ENCODE results near the gene HADHA. TPM values are rescaled to one million over a fixed set of nuclear protein-coding genes. Genes with fewer than 3 reads are reported as not detected.
"Not testable (repeated sequence)": the region's sequence is repeated elsewhere in the genome, so short reads cannot be mapped to it uniquely, and the experiment has no call there.

HADHA gene
- total RNA-seq, 1 experiment from 2014 or later: 101 TPM

DNA sequence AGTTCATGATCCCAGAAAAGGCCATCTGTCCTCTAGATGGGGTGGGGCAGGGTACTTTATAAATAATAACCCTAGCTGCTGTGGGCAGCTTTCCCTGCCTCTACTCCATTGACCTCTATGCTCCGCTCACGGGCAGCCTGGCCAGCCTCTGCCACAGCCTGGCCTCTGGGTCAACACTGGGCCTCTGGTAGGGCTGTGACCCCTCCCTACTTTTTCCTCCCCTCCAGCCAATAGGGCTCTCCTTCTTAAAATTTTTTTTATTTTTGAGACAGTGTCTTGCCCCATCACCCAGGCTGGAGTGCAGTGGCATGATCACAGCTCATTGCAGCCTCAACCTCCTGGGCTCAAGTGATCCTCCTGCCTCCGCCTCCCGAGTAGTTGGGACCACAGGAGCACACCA, 75.6 kb downstream of the HADHA start (continued):
- TF ChIP-seq, protein P1, sequence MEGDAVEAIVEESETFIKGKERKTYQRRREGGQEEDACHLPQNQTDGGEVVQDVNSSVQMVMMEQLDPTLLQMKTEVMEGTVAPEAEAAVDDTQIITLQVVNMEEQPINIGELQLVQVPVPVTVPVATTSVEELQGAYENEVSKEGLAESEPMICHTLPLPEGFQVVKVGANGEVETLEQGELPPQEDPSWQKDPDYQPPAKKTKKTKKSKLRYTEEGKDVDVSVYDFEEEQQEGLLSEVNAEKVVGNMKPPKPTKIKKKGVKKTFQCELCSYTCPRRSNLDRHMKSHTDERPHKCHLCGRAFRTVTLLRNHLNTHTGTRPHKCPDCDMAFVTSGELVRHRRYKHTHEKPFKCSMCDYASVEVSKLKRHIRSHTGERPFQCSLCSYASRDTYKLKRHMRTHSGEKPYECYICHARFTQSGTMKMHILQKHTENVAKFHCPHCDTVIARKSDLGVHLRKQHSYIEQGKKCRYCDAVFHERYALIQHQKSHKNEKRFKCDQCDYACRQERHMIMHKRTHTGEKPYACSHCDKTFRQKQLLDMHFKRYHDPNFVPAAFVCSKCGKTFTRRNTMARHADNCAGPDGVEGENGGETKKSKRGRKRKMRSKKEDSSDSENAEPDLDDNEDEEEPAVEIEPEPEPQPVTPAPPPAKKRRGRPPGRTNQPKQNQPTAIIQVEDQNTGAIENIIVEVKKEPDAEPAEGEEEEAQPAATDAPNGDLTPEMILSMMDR (IDR thresholded peaks at IDR 0.05 in 2 of 3, conservative IDR thresholded peaks at IDR 0.05 in 1 of 3; ENCODE audit: borderline replicate concordance in 1 of 3, insufficient read depth in 1 of 3, low read depth in 2 of 3, low read length in 2 of 3): no peak
- TF ChIP-seq JUND (IDR thresholded peaks at IDR 0.05) (no peak), ELF1 (IDR thresholded peaks at IDR 0.05; ENCODE audit: borderline replicate concordance, low read depth) (no peak), YY1 (IDR thresholded peaks at IDR 0.05; ENCODE audit: extremely low read depth, insufficient replicate concordance, low read depth, low read length) (no peak), CEBPB (IDR thresholded peaks at IDR 0.05; ENCODE audit: low read depth) (no peak), TCF7L2 (IDR thresholded peaks at IDR 0.05; ENCODE audit: borderline replicate concordance, extremely low read depth, insufficient read depth, insufficient read length) (no peak)
- TF ChIP-seq, protein P2, sequence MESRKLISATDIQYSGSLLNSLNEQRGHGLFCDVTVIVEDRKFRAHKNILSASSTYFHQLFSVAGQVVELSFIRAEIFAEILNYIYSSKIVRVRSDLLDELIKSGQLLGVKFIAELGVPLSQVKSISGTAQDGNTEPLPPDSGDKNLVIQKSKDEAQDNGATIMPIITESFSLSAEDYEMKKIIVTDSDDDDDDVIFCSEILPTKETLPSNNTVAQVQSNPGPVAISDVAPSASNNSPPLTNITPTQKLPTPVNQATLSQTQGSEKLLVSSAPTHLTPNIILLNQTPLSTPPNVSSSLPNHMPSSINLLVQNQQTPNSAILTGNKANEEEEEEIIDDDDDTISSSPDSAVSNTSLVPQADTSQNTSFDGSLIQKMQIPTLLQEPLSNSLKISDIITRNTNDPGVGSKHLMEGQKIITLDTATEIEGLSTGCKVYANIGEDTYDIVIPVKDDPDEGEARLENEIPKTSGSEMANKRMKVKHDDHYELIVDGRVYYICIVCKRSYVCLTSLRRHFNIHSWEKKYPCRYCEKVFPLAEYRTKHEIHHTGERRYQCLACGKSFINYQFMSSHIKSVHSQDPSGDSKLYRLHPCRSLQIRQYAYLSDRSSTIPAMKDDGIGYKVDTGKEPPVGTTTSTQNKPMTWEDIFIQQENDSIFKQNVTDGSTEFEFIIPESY (IDR thresholded peaks at IDR 0.05; ENCODE audit: extremely low read depth, insufficient replicate concordance, low read length): no peak

DNA sequence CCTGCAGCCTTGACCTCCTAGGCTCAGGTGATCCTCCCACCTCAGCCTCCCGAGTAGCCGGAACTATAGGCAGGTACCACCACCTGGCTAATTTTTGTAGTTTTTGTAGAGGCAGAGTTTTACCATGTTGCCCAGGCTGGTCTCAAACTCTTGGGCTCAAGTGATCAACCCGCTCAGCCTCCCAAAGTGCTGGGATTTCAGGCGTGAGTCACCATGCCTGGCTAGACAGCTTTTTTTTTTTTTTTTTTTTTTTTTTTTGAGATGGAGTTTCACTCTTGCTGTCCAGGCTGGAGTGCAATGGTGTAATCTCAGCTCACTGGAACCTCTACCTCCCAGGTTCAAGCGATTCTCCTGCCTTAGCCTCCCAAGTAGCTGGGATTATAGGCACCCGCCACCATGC, 77.9 kb downstream of the HADHA start:
- H3K9ac ChIP-seq (ENCODE audit: low read length); H3K4me1 ChIP-seq (ENCODE audit: control insufficient read depth in 1 of 2, insufficient read depth in 2 of 2, low read length in 2 of 2); BruUV-seq (replicated peaks); ATAC-seq; H3K9me3 ChIP-seq (ENCODE audit: control insufficient read depth in 1 of 2, insufficient read depth in 1 of 2, low read depth in 1 of 2, low read length in 2 of 2); intact Hi-C loops (cut with micrococcal nuclease); H3K27ac ChIP-seq (ENCODE audit: low read depth, low read length); H2AFZ ChIP-seq (ENCODE audit: low read depth, low read length, poor library complexity, severe bottlenecking); H3K4me3 ChIP-seq (replicated peaks in 1 of 2; ENCODE audit: low read depth in 1 of 2, low read length in 2 of 2); DNase-seq (ENCODE audit: low read depth, low spot score); H3K4me2 ChIP-seq (ENCODE audit: low read length); H3K9me2 ChIP-seq (ENCODE audit: insufficient read depth); H3K27me3 ChIP-seq (ENCODE audit: insufficient read depth, low read length); H3K36me3 ChIP-seq (ENCODE audit: control insufficient read depth in 1 of 2, insufficient read depth in 2 of 2, low read length in 2 of 2); RAD21 ChIA-PET (ENCODE audit: low non-redundant PET in 1 of 2, low total read pairs in 2 of 2, uncharacterized antibody in 2 of 2, unreplicated experiment in 2 of 2); CTCF ChIA-PET; H4K20me1 ChIP-seq (ENCODE audit: insufficient read depth); H3K79me2 ChIP-seq (ENCODE audit: insufficient read depth, low read length): not testable (repeated sequence)
- POLR2A ChIA-PET: interaction anchor here (0.6 to 0.7 kb wide), 2 partner anchors 25 to 304 kb away, joined by 3 read pairs; no protein-coding TSS in a partner anchor

Data from HCT116 (cell line).